Adrenal gland (tissue), 12 donors: ENCODE results near the gene TMEM156. TPM values are rescaled to one million over a fixed set of nuclear protein-coding genes. Genes with fewer than 3 reads are reported as not detected.

Experiments used
- DNase-seq, 7 donors: peaks; one replicate each; pipeline ENCODE4 v3.0.0-alpha.2; 2019 to 2020
- H3K27ac ChIP-seq, 5 donors: fragments of 200-600 bp; sonication (generic) in 4 of 5; 1 replicate in 3 of 5; 2 replicates in 2 of 5; pipeline versions ENCODE4 v1.5.1 to v1.8.0; 2016 to 2020; ENCODE audit warnings: mild to moderate bottlenecking in 1 of 5
- H3K27me3 ChIP-seq: fragments of 200-600 bp; 2 replicates; pipeline ENCODE4 v1.8.0; 2021
- H3K36me3 ChIP-seq, 2 donors: fragments of 200-600 bp; replicated peaks in 1 of 2; 1 replicate in 1 of 2; 2 replicates in 1 of 2; pipeline versions ENCODE4 v1.5.1 to v1.8.0; 2018 to 2022
- H3K4me1 ChIP-seq, 2 donors: fragments of 200-600 bp; replicated peaks in 1 of 2; 1 replicate in 1 of 2; 2 replicates in 1 of 2; pipeline versions ENCODE4 v1.5.1 to v1.8.0; 2018 to 2021
- H3K4me3 ChIP-seq, 4 donors: fragments of 200-600 bp; sonication (generic) in 3 of 4; one replicate each; pipeline ENCODE4 v1.5.1; 2016 to 2018
- H3K9me3 ChIP-seq, 3 donors: fragments of 200-600 bp; sonication (generic) in 1 of 3; replicated peaks in 1 of 3; 1 replicate in 2 of 3; 2 replicates in 1 of 3; pipeline versions ENCODE4 v1.5.1 to v1.8.0; 2016 to 2021
- POLR2A ChIP-seq, 2 donors: fragments of 450-650 bp; IDR thresholded peaks; one replicate each; pipeline ENCODE4 v1.6.1; 2017; ENCODE audit warnings: antibody characterized with exemption in 2 of 2, mild to moderate bottlenecking in 2 of 2, moderate library complexity in 1 of 2
- WGBS, 4 donors: extraction: QIAGEN DNeasy Blood & Tissue Kit in 2 of 4; methylation state at CpG; one replicate each; pipeline versions ENCODE4 v1.1.5 to v1.1.7; 2013 to 2017; 5-methylcytosine and 5-hydroxymethylcytosine counted together
- intact Hi-C, 2 donors: fragments of 100-400 bp; cut with DNase I; formaldehyde crosslinking; loops; one replicate each; pipeline versions ENCODE4 v1.14.1 to v1.15.0; 2022 to 2023
- polyA plus RNA-seq, 3 donors: library from polyadenylated mRNA; stranded (reverse); fragments of 200-250 nt in 2 of 3; fragments of 350-450 nt in 1 of 3; fragmentation: Illumina TruSeq in 1 of 3; extraction: RNeasy Lipid Tissue Mini Kit (QIAGEN cat#74804) in 1 of 3; gene quantifications; one replicate each; pipeline ENCODE4 v1.2.3, GENCODE V29; 2013 to 2014
- total RNA-seq, 9 donors: library from RNA; depleted of rRNA in 4 of 9; stranded (reverse); fragments of >200 nt in 4 of 9; fragments of 120-200 nt in 1 of 9; fragmentation: NEBNext Ultra II Directional in 1 of 9; extraction: Animal tissue kit (Norgen Biotek cat#: 25700) in 1 of 9; gene quantifications; one replicate each; pipeline versions ENCODE4 v1.1.0 to v1.2.4, GENCODE V29; 2013 to 2023
- TF ChIP-seq, protein P1 (sequence below), 6 experiments: fragments of 450-650 bp in 4 of 6; fragments of 200-600 bp in 2 of 6; sonication (generic) in 1 of 6; IDR thresholded peaks; 1 replicate in 5 of 6; 2 replicates in 1 of 6; pipeline versions ENCODE4 v1.5.1 to v1.8.0; 2016 to 2021; ENCODE audit warnings: antibody characterized with exemption in 6 of 6, mild to moderate bottlenecking in 2 of 6, moderate library complexity in 1 of 6
- donor health status: healthy with polysubstance abuse.
- donor health status: Bipolar disorder and iron deficiency.
- donor health status: DM: yes; HTN: yes; CAD: no.
- donor health status: DM: no; HTN: no; CAD: no.
- donor health status: DM: no; HTN: no; CAD: no.
- donor health status: DM: yes; HTN: yes; CAD: no.

TMEM156 gene
- total and polyA plus RNA-seq, 12 donors: 0.29 to 4.1 (median 0.88) TPM; not detected in 2

DNA sequence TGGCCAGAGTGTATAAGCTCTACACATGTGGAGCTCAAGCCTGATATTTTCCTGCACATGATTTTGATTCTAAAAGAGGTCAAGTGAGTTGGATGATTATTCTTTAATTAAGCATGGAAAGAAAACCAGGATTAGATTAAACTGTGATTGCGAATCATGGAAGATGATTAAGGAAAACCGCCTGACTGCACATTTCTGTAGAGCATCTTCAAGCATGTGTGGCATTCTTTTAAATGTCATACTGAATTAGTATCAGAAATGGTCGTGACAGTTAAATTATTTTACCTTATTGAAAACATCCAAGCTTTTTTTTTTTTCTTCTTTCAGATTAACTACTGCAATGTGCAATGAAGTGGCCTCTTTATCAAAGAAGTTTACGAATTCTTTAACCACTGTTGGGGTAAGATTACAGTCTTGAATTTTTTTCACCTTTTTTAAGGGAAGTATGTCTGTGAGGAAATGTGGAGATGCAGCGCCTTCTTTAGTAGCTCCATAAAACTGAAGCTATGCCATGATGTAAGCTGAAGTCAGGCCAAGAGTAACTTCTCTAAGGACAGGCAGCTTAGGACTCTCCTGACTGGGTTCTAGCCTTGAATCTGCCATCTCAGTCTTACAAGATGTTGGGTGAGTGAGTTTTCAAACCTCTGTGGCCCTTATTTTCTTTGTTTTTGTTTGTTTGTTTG lies 96.7 kb downstream of the TMEM156 start:
- 80 to 88% (median 87%) methylated on average over 5 of the region's 5 CpGs for WGBS, 4 donors
- Histone ChIP-seq H3K4me3 (no peak overlapping the region), H3K4me1 (no peaks in the 10 kb centered on the region), H3K27ac (no peak overlapping the region), H3K9me3 (no peaks in the 10 kb centered on the region), H3K36me3 (peaks cover 0 to 62% of the 10 kb centered on the region in 2 donors), H3K27me3 (no peaks in the 10 kb centered on the region)
- DNase-seq: no peak
- TF ChIP-seq, protein P1, sequence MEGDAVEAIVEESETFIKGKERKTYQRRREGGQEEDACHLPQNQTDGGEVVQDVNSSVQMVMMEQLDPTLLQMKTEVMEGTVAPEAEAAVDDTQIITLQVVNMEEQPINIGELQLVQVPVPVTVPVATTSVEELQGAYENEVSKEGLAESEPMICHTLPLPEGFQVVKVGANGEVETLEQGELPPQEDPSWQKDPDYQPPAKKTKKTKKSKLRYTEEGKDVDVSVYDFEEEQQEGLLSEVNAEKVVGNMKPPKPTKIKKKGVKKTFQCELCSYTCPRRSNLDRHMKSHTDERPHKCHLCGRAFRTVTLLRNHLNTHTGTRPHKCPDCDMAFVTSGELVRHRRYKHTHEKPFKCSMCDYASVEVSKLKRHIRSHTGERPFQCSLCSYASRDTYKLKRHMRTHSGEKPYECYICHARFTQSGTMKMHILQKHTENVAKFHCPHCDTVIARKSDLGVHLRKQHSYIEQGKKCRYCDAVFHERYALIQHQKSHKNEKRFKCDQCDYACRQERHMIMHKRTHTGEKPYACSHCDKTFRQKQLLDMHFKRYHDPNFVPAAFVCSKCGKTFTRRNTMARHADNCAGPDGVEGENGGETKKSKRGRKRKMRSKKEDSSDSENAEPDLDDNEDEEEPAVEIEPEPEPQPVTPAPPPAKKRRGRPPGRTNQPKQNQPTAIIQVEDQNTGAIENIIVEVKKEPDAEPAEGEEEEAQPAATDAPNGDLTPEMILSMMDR (IDR thresholded peaks at IDR 0.05): no peak
- TF ChIP-seq POLR2A (IDR thresholded peaks at IDR 0.05): no peak
- intact Hi-C loops: loop anchor here in 1 of 2 donors (10.0 kb wide), 1 partner anchor 199 kb away; no protein-coding TSS in a partner anchor

GRCh38 chr4:38931125-38931524 lies 101.1 kb downstream of the TMEM156 start:
- intact Hi-C loops: loop anchor here in 1 of 2 donors (10.0 kb wide), 1 partner anchor 204 kb away; no protein-coding TSS in a partner anchor
- H3K9me3 ChIP-seq: no peaks in the 10 kb centered on the region
- no peaks in the 10 kb centered on the region for H3K4me1 ChIP-seq
- peaks cover 0 to 74% of the 10 kb centered on the region in 2 donors for H3K36me3 ChIP-seq
- WGBS, 4 donors: 72 to 88% (median 86%) methylated on average over 5 of the region's 5 CpGs
- no peaks in the 10 kb centered on the region for H3K27me3 ChIP-seq
- no peak overlapping the region for H3K27ac ChIP-seq
- no peak for TF ChIP-seq POLR2A (IDR thresholded peaks at IDR 0.05)
- TF ChIP-seq, protein P1 (IDR thresholded peaks at IDR 0.05): no peak
- DNase-seq: no peak
- no peak overlapping the region for H3K4me3 ChIP-seq

GRCh38 chr4:38930707-38931106 lies 101.5 kb downstream of the TMEM156 start:
- 78 to 88% (median 80%) methylated on average over 6 of the region's 6 CpGs for WGBS, 4 donors
- peak in 1 of 7 donors; percentile 65 for DNase-seq
- H3K27me3 ChIP-seq: no peaks in the 10 kb centered on the region
- H3K9me3 ChIP-seq: no peaks in the 10 kb centered on the region
- TF ChIP-seq, protein P1 (IDR thresholded peaks at IDR 0.05): no peak
- TF ChIP-seq POLR2A (IDR thresholded peaks at IDR 0.05): no peak
- intact Hi-C loops: loop anchor here in 1 of 2 donors (10.0 kb wide), 1 partner anchor 204 kb away; no protein-coding TSS in a partner anchor
- no peak overlapping the region for H3K4me3 ChIP-seq
- H3K4me1 ChIP-seq: peaks cover 0 to 3% of the 10 kb centered on the region in 2 donors
- no peak overlapping the region for H3K27ac ChIP-seq
- peaks cover 0 to 77% of the 10 kb centered on the region in 2 donors for H3K36me3 ChIP-seq

- no peaks in the 10 kb centered on the region for H3K9me3 ChIP-seq
- H3K4me1 ChIP-seq: peaks cover 0 to 4% of the 10 kb centered on the region in 2 donors
- H3K27ac ChIP-seq: peak overlapping the region in 2 of 5 donors; percentile 2 to 13
- intact Hi-C loops: loop anchor here in 1 of 2 donors (10.0 kb wide), 1 partner anchor 205 kb away; no protein-coding TSS in a partner anchor
- 14 to 50% (median 34%) methylated on average over 1 of the region's 1 CpG for WGBS, 4 donors
- TF ChIP-seq, protein P1 (IDR thresholded peaks at IDR 0.05): no peak
- TF ChIP-seq POLR2A (IDR thresholded peaks at IDR 0.05): no peak
- H3K4me3 ChIP-seq: no peak overlapping the region
- peaks cover 0 to 76% of the 10 kb centered on the region in 2 donors for H3K36me3 ChIP-seq
- no peaks in the 10 kb centered on the region for H3K27me3 ChIP-seq
- DNase-seq: no peak
Observed at GRCh38 chr4:38930204-38930603, 102.0 kb downstream of the TMEM156 start.
